HG03378 (cell line): Measurements from ENCODE around the gene MYBPHL.

ENCODE experiments used
- ATAC-seq: cut with Tn5 transposase; IDR thresholded peaks from one replicate; pipeline ENCODE4 v1.9.1; 2021; ENCODE audit warnings: mild to moderate bottlenecking, moderate library complexity; ENCODE audit not compliant: unreplicated experiment

MYBPHL gene

DNA sequence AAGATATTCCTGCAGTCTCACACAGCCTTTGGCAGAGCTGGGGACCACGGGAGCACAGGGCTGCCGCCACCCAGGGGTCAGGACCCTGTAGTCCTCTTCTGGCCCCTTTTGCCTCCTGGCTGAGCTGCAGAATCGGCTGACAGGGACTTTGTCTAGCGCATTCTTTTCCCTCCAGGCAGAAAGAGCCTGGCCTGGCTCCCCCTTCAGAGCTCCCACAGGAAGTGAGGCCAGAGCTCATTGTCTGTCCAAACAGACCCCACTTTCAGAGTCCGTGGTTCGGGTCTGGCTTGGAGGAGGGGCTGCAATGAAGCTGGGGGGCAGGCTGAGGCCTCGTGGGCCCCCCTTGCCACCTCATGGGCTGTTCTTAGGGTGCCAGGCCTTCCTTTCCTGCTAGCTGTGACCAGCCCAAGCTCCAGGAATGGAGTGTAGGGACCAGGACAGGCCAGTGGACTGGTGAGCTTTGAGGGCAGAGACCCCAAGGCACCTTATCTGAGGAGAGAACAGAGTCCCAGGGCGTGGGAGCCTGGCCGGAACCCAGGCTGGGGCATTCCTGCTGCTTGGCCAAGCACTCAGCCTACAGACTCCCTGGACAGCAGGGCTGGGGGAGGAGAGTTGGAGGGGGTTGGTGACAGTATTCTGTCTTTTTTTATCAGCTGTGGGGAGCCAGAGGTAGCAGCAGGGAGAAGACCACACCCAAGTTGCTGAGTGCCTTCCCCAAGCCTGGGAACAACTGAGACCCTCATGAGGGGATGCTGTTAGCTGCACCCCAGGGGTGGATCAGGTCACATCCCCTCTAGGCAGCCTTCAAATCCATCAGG lies 52.8 kb downstream of the MYBPHL start:
- no peak for ATAC-seq

DNA sequence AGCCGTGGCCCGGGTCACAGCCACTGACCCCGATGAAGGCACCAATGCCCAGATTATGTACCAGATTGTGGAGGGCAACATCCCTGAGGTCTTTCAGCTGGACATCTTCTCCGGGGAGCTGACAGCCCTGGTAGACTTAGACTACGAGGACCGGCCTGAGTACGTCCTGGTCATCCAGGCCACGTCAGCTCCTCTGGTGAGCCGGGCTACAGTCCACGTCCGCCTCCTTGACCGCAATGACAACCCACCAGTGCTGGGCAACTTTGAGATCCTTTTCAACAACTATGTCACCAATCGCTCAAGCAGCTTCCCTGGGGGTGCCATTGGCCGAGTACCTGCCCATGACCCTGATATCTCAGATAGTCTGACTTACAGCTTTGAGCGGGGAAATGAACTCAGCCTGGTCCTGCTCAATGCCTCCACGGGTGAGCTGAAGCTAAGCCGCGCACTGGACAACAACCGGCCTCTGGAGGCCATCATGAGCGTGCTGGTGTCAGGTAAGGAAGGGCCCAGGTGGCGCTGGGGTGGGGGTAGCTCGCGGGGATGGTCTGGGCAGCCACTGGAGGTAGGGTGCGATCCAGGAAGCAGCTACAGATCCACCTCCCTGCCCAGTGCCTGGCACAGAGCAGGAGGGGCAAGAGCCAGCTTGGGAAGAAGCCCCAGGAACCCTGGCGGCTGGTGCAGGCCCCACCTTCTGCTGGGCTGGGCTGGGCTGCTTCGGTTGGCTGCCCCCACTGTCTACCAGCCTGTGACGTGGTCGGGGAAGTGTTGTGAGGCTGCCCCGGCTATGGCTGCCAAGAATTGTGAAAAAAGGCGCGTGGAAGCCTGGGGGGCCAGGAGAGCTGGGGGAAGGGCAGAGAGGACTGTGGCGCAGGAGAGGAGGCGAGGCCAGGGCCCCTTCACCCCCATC lies 53.7 kb downstream of the MYBPHL start:
- no peak for ATAC-seq

DNA sequence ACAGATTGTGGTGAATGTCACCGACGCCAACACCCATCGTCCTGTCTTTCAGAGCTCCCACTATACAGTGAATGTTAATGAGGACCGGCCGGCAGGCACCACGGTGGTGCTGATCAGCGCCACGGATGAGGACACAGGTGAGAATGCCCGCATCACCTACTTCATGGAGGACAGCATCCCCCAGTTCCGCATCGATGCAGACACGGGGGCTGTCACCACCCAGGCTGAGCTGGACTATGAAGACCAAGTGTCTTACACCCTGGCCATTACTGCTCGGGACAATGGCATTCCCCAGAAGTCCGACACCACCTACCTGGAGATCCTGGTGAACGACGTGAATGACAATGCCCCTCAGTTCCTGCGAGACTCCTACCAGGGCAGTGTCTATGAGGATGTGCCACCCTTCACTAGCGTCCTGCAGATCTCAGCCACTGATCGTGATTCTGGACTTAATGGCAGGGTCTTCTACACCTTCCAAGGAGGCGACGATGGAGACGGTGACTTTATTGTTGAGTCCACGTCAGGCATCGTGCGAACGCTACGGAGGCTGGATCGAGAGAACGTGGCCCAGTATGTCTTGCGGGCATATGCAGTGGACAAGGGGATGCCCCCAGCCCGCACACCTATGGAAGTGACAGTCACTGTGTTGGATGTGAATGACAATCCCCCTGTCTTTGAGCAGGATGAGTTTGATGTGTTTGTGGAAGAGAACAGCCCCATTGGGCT lies 54.5 kb downstream of the MYBPHL start:
- ATAC-seq = no peak

DNA sequence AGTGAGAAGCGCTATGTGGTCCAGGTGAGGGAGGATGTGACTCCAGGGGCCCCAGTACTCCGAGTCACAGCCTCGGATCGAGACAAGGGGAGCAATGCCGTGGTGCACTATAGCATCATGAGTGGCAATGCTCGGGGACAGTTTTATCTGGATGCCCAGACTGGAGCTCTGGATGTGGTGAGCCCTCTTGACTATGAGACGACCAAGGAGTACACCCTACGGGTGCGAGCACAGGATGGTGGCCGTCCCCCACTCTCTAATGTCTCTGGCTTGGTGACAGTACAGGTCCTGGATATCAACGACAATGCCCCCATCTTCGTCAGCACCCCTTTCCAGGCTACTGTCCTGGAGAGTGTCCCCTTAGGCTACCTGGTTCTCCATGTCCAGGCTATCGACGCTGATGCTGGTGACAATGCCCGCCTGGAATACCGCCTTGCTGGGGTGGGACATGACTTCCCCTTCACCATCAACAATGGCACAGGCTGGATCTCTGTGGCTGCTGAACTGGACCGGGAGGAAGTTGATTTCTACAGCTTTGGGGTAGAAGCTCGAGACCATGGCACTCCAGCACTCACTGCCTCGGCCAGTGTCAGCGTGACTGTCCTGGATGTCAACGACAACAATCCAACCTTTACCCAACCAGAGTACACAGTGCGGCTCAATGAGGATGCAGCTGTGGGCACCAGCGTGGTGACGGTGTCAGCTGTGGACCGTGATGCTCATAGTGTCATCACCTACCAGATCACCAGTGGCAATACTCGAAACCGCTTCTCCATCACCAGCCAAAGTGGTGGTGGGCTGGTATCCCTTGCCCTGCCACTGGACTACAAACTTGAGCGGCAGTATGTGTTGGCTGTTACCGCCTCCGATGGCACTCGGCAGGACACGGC lies 55.3 kb downstream of the MYBPHL start:
- no peak for ATAC-seq

DNA sequence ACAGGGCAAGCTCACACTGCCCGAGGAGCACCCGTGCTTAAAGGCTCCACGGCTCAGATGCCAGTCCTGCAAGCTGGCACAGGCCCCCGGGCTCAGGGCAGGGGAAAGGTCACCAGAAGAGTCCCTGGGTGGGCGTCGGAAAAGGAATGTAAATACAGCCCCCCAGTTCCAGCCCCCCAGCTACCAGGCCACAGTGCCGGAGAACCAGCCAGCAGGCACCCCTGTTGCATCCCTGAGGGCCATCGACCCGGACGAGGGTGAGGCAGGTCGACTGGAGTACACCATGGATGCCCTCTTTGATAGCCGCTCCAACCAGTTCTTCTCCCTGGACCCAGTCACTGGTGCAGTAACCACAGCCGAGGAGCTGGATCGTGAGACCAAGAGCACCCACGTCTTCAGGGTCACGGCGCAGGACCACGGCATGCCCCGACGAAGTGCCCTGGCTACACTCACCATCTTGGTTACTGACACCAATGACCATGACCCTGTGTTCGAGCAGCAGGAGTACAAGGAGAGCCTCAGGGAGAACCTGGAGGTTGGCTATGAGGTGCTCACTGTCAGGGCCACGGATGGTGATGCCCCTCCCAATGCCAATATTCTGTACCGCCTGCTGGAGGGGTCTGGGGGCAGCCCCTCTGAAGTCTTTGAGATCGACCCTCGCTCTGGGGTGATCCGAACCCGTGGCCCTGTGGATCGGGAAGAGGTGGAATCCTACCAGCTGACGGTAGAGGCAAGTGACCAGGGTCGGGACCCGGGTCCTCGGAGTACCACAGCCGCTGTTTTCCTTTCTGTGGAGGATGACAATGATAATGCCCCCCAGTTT lies 56.1 kb downstream of the MYBPHL start:
- ATAC-seq = no peak

DNA sequence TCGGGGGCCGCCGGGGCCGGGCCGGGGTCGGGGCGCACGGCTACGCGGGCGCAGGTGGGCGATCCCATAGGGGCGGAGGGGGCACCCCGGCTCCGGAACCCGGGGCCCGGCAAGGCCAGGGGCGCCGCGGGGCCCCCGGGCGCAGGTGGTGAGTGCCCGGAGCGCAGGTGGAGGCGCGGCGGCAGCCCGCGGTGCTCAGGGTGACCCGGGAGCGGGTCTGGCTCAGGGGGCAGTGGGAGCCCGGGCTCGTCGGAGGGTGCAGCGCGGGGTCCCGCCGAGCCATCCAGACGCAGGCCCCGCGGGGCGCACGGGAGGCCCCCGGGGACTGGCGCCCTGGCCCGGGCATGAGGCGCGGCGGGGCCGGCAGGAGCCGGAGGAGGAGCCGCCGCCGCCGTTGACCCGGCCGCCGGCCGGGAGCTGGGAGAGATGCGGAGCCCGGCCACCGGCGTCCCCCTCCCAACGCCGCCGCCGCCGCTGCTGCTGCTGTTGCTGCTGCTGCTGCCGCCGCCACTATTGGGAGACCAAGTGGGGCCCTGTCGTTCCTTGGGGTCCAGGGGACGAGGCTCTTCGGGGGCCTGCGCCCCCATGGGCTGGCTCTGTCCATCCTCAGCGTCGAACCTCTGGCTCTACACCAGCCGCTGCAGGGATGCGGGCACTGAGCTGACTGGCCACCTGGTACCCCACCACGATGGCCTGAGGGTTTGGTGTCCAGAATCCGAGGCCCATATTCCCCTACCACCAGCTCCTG lies 57.0 kb downstream of the MYBPHL start:
- no peak for ATAC-seq

DNA sequence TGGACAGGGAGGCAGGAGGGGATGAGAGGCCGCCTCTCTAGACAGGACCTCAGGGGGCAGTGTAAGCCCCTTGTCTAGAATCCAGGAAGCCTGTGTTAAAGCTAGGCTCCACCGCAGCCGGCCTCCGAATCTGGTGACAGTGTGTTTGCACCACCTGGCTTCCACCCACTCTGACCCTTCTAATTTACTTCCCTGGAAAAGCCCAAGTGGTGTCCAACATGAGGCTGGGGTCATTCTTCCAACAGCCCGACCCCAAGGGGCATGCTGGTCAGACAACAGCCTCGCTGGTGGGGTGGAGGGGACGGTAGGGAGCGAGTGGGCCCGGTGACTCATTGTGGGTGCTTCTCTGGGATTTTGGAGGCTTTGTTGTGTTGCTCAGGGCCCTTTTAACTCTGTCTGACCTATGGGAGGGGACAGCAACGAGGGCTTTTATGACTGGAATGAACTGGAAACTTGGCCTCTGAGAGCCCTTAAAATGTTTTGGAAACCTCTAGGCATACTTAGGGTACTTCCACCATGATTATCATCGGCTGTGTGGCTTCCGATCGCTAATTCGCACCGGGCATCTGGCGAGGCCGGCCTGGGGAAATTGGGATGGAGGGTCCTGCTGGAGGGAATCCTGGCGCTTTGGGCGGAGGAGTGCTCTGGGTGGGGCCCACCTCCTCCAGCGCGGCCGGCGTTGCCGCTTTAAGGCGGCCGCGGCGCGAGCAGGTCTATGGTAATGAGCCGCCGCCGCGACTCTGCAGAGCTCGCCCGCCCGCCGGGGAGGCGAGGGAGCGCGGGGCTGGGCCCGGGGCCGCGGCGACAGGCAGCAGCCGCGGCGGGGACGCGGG lies 57.8 kb downstream of the MYBPHL start, which contains the start of gene CELSR2:
Gene CELSR2, plus strand, starts transcription at position 743 of the 833 bp plus-strand sequence. CDS start 541 bp downstream, outside the sequence.
- ATAC-seq = no peak

DNA sequence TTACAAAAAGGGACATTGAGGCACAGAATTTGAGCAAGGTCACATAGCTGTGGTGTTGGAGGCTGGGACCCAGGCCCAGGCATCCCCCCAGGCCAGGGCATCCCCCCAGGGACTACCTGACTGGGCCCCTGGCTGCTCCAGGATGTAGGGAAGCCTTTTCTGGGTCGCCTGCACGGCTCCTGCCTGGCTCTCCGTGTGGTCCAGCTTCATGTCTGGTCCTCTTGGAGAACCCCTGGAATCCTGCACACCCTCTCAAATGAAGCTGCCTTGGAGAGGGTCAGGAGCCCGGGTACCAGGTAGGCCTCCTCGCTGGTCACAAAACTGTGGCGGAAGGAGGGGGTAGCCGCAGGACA lies 58.4 kb downstream of the MYBPHL start:
- no peak for ATAC-seq

DNA sequence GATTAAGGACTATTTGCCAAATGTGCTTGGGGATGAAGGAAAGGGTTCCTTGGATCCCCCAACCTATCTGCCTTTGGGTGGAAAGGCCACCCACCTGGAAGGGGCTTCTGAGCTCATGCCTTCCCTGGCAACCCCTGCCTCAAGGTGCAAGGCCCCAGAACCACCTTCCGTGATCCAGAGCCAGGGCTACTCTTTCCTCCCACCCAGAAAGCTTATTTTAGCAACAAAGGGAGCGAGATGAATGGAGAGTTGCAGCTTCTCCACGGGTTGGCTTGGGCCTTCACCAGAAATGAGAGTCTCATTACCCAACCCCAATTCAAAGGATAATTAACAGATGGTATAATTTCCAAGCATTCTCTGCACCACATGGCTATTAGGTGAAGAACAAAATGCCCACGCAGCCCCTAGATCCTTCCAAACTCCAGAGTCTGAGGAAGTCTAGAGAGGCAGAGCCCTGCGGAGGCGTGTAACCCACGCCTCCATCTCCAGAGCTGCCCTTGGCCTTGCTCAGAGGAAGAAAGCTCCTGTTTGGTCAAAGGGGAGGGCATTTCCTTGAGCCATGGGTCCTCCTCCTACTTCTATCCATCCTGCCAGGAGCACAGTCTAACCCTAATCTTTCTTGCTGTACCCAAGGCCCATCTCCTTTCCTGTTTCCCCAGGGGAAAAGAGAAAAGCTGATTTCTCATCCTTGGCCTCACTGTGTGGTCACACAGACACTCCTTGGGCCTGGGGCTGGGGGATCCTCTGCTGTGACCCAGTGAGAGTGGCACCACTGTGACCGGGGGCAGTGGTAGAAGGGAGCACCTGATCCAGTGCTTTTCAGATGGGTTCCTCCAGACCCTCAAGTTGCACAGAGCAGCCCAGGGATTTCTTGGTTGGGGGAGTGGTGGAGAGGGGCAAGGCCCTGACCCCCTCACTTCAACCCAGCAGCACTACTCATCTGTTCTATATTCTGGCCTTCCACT lies 59.1 kb downstream of the MYBPHL start:
- ATAC-seq = no peak

DNA sequence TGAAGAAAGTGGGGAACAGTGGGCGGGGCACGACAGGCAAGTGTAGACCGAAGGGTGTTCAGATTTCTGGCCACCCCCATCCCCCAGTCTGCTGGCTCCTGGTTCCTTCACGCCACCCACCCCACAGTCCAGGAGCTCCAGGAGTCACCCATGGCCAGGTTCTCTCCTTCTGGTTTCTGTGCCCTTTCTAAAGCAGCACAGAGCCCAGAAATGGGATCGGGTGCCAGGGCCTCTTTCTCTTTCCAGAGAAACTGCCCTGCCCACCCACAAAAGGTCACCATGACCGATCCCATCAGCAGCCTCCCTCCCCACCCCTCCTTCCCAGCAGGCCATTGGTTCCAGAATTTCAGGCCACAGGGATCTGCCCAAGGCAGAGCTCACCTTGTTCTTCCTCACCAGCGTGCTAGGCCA lies 60.7 kb downstream of the MYBPHL start:
- no peak for ATAC-seq

DNA sequence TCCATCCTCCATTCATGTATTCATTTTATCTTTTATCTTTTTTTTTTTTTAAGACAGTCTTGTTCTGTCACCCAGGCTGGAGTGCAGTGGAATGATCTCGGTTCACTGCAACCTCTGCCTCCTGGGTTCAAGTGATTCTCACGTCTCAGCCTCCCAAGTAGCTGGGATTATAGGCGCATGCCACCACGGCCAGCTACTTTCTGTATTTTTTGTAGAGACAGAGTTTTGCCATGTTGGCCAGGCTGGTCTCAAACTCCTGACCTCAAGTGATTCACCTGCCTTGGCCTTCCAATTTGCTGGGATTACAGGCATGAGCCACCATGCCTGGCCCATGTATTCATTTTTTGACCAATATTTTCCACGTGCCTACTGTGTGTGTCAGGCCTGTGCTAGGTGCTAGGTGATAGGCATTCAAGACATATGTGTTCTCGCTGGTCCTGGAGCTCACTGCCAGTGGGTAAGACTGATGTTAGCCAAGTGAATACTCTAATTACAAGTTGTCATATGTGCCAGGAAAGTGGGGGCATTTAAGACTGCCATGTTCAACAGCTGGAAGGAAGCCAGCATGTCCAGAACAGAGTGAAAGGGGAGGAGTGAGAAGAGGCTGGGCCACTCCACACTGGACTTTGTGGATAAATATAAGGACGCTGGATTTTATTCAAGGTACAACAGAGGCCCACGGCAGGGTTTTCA lies 62.8 kb downstream of the MYBPHL start:
- no peak for ATAC-seq

DNA sequence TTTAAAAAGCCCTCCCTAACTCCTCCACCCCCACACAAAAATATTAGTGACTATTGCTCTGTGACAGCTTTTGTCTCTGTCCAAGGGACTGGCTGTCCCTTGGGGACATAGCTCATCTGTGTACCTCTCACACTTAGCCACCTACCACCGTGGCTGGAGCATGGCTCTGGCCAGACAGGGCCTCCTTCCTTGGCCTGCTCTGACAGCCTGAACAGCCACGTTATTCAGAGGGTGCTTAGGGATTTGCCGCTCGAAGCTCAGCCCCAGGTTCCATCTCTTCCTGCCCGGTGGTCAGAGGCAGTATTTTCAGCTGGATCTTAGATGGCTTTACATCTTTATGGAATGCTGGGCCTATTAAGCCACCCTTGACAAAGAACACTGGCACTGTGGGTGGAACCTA lies 63.6 kb downstream of the MYBPHL start:
- no peak for ATAC-seq

DNA sequence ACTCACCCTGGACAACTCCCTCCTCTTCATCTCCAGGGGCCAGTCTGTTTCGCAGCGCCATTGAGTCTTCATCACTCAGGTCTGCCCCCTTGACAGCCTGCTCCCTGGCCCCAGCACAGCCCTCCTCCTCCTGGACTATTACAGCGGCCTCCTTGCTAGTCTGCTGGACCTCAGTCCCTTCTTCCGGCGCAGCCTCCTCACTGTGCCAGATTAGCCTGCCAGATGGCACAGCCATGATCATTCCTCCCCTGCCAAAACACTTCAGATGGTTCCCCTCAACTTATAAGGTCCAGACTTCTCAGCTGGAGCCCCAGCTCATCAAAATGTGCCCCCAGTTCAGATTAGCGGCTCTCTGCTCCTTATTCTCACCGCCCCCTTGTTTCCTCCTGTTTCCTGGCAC lies 64.4 kb downstream of the MYBPHL start:
- no peak for ATAC-seq
